GM19025 (cell line): ENCODE data around the gene U2SURP.
"Not testable (repeated sequence)": the region's sequence is repeated elsewhere in the genome, so short reads cannot be mapped to it uniquely, and the experiment has no call there.

Experiments
- ATAC-seq: cut with Tn5 transposase; IDR thresholded peaks from one replicate; pipeline ENCODE4 v1.9.1; 2021; ENCODE audit warnings: mild to moderate bottlenecking, low read depth, moderate library complexity; ENCODE audit not compliant: unreplicated experiment

Gene U2SURP

DNA sequence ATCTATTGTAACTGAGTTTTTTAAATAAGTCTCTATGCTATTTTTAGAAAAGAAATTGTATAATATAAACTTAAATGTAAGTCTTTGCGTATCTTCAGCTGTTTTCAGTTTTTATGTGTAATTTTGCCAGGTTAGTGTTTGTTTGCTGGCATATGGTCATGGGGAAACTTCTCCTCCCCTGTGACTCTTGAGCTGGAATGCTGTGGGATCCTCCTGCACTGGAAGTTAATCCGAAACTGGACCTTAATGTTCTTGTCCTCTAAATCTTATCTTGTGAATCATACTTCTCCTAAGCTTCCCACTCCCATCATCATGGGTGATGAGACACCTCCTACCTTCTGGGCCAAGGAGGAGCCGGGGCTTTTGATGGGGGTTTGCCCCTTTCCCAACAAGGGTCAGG lies 65.8 kb downstream of the U2SURP start:
- ATAC-seq, result no peak

DNA sequence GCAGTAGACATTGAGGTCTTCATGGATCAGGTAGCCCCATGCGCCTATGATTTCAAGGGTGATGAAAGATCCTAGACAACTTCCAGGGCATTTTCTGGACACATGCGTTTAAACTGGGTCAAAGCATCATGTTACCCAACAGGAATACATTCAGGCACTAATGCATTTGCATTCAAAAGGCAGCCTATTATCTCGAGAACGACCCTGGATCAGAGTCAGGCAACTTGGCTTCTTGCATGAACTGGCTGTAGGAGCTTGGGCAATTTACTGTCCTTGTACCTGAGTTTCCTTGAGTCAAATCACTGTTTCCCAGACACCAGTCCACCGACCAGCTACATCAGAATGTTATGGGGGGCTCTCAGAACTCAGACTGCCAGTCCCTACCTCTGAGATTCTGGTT lies 66.7 kb downstream of the U2SURP start:
- ATAC-seq, result no peak

DNA sequence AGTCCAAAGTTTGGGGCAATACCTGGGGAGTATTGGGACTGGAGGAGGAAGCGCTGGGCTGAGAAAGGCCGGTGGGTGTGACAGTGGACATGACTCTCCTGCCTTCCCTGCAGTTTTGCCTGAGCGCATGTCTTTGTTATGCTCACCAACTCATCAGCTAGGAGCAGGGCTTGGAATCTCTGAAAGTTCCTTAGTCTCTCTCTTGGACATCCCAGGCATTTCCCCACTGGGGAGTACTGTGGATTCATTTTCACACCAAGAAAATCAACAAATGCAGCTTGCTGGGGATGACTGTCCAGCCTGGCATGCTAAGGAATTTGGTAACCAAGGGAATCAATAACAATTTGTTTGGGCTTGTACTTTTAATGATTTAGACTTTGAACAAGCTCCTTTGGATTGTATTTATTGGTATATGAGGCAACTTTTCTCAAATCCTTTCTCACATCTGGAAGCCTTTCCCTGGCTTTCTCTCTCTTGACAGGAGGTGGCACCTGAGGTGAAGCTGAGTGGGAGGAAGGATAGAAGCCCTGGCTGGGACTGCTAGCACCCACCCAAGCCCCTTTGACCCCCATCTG lies 69.7 kb downstream of the U2SURP start:
- no peak for ATAC-seq

DNA sequence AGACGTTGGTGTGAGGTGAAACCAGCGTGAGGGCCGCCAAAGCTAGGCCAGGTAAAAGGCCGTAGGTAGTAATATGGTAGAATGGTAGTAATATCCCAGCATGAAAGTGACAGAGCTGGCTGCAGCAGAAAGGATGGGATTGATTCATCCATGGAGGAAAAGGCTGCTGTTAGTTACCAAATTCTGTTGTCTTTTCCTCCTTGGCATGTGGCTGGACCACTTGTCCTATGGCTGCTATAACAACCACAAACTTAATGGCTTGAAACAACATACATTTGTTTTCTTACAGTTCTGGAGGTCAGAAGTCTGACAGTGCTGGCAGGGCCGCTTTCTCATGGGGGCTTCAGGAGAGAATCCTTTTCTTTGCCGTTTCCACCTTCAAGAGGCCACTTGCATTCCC lies 70.4 kb downstream of the U2SURP start:
- ATAC-seq, result no peak

DNA sequence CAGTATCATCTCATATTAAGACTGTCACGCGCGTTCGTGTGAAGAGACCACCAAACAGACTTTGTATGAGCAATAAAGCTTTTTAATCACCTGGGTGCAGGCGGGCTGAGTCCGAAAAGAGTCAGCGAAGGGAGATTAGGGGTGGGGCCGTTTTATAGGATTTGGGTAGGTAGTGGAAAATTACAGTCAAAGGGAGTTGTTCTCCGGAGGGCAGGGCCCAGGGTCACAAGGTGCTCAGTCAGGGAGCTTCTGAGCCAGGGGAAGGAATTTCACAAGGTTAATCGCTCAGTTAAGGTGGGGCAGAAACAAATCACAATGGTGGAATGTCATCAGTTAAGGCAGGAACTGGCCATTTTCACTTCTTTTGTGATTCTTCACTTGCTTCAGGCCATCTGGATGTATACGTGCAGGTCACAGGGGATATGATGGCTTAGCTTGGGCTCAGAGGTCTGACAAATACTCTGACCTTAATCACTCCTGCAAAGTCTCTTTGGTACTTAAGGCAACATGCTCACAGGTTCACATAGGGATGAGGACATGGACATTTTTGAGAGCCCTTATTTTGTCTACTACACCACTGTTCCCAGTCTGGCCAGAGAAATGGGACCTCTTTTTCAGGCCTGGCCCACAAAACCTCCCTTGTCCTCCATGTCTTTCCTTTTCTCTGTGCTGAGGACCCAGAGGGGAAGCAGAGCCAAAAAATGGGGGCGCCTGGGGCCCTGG lies 71.1 kb downstream of the U2SURP start:
- not testable (repeated sequence) for ATAC-seq

DNA sequence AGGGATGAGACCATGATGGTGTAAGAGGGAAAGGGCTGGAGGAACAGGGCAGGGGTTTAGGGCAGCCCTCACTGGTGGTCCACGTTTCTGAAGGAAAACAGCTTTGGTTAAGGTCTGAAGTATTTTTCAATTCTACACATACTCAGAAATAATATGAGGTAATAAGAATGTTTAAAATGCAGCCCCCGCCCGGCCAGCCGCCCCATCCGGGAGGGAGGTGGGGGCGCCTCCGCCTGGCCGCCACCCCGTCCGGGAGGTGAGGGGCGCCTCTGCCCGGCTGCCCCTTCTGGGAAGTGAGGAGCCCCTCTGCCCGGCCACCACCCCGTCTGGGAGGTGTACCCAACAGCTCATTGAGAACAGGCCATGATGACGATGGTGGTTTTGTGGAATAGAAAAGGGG lies 72.2 kb downstream of the U2SURP start:
- ATAC-seq, result not testable (repeated sequence)

DNA sequence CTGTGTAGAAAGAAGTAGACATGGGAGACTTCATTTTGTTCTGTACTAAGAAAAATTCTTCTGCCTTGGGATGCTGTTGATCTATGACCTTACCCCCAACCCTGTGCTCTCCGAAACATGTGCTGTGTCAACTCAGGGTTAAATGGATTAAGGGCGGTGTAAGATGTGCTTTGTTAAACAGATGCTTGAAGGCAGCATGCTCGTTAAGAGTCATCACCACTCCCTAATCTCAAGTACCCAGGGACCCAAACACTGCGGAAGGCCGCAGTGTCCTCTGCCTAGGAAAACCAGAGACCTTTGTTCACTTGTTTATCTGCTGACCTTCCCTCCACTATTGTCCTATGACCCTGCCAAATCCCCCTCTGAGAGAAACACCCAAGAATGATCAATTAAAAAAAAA lies 72.6 kb downstream of the U2SURP start:
- not testable (repeated sequence) for ATAC-seq

DNA sequence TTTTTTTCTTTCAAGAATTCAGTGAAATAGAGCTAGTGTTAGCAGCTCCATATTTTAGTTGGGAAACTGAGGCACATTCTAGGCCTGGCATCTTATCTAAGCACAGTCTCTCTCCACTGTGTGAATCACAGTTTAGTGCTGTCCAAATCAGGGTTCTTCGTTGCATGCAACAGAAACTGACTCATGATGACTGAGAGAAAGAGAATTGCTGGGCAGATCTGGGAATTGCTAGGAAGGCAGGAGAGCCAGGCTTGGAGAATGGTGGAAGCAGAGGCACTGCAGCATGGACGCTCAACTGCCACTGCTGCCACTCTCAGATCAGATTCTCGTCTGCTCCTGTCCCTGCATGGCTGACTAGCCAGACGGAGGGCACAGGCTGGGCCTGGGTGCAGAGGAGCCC lies 77.5 kb downstream of the U2SURP start:
- no peak for ATAC-seq

DNA sequence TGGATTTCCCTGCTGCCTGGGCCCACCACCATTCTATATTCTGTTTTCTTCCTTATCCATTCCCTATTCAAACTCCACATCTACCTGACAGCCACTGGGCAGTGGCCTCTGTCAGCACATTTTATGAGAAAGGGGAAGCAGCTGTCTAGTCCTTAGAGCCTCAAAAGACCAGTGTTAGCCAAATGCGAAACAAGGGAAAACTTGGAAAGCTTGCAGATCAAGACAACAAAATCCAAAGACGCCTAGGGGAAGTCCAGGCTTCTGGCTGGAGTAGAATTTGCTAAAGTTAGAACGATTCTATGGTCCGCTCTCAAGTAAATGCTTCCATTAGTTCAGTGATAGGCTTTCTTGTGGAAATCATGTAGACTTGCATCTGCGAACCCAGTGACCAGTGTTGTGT lies 78.8 kb downstream of the U2SURP start:
- ATAC-seq, result no peak

DNA sequence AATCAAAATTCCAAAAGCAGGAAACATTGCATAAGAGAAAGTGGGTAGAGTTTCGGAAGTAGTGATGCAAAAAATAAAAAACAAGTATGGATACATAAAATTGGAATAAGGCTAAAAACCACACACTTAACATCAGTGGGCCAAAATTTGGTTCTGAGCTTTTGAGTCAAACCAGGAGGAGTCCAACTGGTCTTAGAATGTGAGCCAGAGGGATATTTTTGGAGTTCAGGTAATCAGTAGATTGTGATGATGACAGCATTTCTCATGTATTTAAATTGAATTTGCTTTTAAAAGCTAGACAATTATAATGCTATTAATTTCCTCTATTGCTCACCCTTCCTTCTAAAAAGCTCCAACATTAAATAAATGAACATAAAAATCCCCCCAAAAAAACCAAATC lies 80.0 kb downstream of the U2SURP start:
- ATAC-seq, result no peak

DNA sequence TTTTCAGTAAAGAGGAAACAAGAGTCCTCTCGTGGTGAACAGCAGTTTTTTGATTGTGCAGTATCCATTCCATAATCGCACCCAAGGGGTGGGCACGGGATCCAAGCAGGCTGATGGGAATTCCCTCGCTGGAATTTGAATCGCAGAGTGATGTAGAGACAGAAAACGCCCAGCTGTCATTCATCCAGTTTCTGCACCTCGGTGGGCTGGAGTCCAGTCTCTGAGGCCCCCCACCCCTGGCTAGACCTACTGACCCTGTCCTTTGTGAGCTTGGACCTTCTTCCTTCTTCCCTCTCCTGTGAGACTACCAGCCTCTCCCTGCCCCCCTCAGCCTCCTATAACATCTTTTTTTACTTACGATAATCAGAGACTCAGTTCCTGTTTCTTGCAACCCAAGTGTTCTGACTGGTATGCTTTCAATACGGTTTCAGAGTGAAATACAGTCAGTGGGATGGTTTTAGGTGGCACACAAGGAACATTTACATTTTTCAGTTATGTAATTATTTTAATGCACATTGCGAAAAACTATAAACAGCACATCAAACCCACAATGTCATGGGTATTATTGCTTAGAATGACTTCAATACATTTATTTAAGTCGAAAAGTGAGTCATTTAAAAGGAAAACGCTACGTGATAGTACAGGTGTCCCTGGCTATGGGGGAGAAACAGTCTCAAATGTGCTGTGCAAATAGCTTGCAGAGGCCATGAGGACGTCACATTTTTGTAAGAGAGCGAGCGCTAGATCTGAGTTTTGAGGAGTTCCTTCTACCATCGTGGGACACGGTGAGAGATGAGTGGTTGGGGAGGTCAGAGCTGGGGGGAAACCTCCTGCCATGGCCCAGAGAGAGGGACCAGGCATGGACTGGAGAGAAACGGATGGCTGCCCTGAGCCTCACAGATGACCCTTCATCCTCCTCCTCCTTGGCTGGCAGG lies 80.7 kb downstream of the U2SURP start:
- peak; percentile 83 for ATAC-seq

DNA sequence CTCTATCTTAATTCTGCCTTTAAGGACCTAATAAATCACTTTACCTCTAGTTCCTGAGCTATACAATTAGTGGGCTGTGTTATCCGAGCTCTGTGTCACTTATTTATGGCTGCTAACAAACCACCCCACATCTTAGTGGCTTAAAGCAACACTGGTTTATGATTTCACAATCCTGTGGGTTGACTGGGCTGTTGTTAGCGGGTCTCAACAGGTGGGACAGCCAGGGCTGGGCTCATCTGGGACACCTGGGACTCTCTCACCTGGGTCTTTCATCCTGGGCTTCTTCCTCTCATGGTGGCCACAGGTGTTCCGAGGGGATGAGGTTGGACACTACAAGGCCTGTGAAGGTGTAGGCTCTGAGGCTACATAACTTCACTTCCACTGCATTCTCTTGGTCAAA lies 82.4 kb downstream of the U2SURP start:
- ATAC-seq, result no peak

DNA sequence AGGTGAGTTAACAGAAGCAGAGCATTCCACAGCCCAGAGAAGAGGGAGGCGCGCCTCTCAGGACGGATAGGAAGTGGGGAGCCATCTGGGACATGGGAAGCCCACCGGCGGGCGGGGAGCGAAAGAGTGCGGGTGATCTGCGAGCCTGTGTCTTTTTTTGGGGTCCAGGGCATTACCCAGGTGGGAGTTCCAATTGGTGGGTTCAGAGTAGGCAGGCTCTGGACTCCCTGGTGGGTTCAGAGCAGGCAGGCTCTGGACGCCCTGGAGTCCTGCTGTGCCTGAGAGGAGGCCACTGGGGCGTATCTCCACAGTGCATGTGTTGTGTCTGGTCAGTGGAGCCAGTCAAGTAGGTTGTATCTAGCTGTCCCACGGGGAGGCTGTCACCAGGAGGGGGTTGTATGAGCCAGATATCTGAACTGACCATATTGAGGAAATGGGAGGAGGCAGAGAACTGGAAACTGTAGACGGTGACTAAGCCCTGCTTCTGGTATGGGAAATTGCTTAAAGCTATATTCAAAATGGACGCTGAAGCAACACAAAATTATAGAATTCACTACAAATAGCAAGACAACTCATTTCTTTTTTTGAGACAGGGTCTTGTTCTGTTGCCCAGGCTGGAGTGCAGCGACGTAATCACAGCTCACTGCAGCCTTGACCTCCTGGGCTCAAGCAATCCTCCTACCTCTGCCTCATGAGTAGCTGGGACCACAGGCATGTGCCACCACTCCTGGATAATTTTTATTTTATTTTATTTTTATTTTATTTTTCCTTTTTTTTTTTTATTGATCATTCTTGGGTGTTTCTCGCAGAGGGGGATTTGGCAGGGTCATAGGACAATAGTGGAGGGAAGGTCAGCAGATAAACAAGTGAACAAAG lies 83.7 kb downstream of the U2SURP start:
- peak; percentile 38 for ATAC-seq

DNA sequence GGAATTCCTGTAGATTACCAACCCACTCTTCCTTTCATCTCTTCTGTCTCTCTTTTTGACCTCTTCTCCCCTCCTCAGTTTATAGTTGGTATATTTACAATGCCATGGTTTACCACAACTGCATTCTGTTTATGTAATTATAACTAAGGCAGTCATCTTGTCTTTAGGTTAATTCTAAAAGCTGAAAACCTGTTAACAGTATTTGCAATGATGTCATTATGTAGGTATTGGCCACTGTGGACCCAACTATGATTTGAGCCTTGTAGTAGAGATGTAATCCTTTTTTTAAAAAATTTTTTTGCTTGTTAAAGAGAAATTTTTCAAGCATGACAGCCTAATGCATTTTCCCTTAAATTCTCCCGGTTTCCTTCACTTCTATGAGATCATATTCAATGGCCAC lies 87.5 kb downstream of the U2SURP start:
- ATAC-seq, result no peak

DNA sequence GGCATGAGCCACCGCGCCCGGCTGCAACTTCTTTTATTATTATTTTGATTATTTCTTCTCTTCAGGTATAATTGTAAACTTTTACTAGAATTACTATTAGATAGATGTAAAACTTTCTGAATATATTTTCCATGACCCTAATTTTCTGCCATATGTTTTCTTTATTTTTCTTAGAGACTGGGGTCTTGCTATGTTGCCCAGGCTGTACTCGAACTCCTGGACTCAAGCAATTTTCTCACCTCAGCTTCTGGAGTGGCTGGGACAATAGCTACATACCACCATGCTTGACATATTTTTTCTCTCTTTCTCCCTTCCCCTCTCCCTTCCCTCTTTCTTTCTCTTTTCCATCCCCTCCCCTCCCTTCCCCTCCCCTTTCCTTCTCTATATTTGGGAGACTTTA lies 88.6 kb downstream of the U2SURP start:
- no peak for ATAC-seq

DNA sequence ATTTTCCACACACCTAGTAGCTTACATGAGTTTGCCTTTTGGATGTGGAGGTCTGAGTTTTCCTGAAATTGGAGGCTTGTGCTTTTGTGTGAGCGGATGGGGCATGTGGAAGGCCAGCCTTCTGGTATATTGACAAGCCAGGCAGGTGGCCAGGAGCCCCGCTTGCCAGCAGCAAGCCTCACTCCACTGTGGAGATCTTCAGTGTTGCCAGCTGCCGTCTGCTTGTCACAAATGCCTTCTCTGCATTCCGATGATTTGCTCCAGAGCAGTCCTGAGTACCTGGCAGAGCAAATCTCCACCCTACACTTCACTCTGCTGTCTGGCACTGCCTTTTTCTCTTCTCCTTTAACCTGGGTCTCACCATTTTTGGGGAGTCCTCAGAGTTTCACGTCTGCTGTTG lies 89.1 kb downstream of the U2SURP start:
- no peak for ATAC-seq

DNA sequence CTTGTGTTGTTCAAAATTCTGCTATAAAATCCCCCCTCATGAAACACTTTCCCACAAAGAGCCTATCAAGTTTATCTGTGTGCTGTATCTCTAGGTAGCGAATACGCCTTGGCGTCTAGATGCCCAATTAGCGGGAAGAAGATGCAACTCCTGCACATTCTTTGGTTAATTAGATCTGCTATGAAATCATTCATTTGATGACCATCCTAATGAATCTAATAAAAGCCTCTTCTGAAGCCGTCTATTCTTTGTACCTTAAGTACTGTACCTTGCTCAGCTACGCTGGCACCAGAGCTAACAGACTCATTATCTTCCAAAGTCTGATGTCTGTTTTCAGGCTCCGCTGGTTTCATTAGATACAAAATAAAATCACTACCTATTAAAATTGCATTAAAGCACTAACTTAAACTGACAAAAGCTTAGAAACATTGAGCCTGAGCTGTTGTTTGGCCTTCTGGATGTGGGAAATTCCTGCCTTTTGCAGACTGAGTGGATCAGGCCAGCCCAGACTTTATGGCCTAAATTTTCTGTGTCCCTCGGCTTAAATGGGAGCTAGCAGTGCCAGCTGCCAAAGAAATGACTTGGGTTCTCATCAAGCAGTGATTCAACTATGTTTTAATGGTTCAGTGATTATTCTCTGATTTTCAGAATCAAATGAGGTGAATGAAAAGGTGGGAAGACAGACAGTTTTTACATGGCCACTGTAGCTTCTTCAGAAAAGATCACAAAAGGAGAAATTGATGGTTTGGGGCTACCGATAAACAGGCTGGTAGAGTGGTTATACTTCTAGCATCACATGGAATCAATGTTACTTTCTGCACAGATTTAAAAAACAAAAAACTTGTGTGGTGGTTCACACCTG lies 89.8 kb downstream of the U2SURP start:
- ATAC-seq, result no peak

DNA sequence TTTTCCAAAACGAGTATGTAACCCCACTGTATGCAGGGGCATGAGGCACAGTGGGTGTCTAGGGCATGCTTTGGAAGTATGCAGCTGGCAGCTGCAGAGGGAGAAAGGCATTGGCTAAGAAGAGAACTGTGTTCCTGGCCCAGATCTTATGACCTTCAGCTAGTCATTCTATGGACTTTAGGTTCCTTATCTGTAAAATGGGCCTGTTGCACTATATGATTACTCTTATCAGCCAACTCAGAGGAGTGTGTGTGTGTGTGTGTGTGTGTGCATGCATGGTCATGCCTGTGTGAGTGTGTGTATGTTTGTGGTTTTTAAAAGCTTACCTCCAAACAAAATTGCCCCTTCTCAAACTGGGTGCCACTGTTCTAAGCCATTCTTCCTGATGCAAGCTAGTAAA lies 90.8 kb downstream of the U2SURP start:
- ATAC-seq, result no peak

DNA sequence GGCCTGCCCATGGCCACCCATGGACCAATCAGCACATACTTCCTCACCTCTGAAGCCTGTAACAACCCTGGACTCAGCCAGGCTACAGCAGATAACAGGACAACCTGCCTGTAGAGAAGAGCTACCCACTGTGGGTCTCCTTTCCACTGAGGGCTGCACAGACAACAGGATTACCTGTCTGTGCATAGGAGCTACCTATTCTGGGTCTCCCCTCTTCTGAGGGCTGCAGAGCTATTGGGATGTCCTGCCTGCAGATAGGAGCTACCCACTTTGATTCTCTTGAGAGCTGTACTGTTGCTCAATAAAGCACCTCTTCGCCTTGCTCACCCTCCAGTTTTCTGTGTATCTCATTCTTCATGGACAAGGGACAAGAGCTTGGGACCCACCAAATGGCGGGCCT lies 94.4 kb downstream of the U2SURP start:
- ATAC-seq, result no peak
